GM08714 (cell line): Measurements from ENCODE around the gene TSC22D4.

Experiments used
- H3K4me3 ChIP-seq: fragments of 200-500 bp; sonication (Bioruptor generic); 2 replicates; pipeline ENCODE4 v1.5.1; 2014; ENCODE audit warnings: mild to moderate bottlenecking, low read length, inconsistent platforms
- ZNF274 ChIP-seq: IDR thresholded peaks from 2 replicates; pipeline ENCODE4 v1.6.1; 2012; ENCODE audit warnings: mild to moderate bottlenecking, low read depth, low read length

Gene TSC22D4

GRCh38 chr7:100486111-100486636 is 7.2 kb upstream of the TSC22D4 start:
- no peak for TF ChIP-seq ZNF274
- H3K4me3 ChIP-seq: no peak overlapping the region

GRCh38 chr7:100485471-100485876 is 6.5 kb upstream of the TSC22D4 start:
- H3K4me3 ChIP-seq: no peak overlapping the region
- TF ChIP-seq ZNF274: no peak

GRCh38 chr7:100484673-100485045 is 5.6 kb upstream of the TSC22D4 start:
- no peak overlapping the region for H3K4me3 ChIP-seq
- TF ChIP-seq ZNF274: no peak

- no peak for TF ChIP-seq ZNF274
- peak within 1 kb of the TSS; percentile 67 for H3K4me3 ChIP-seq
Observed at GRCh38 chr7:100483722-100484672, 5.0 kb upstream of the TSC22D4 start, which contains the start of gene NYAP1. NYAP1 (plus strand) TSS chr7:100483927; CDS start chr7:100485312, 1,385 bp downstream.

GRCh38 chr7:100483090-100483721 is 4.2 kb upstream of the TSC22D4 start:
- TF ChIP-seq ZNF274: no peak
- peak overlapping the region; percentile 67 for H3K4me3 ChIP-seq

GRCh38 chr7:100482728-100483089 is 3.7 kb upstream of the TSC22D4 start:
- H3K4me3 ChIP-seq: peak overlapping the region; percentile 67
- no peak for TF ChIP-seq ZNF274

- no peak overlapping the region for H3K4me3 ChIP-seq
- no peak for TF ChIP-seq ZNF274
Observed at GRCh38 chr7:100481466-100481865, 2.5 kb upstream of the TSC22D4 start.

- peak overlapping the region; percentile 76 for H3K4me3 ChIP-seq
- TF ChIP-seq ZNF274: no peak
Observed at GRCh38 chr7:100477871-100478267, 1.1 kb downstream of the TSC22D4 start.

GRCh38 chr7:100476903-100477870 is 1.8 kb downstream of the TSC22D4 start:
- no peak for TF ChIP-seq ZNF274
- H3K4me3 ChIP-seq: peak overlapping the region; percentile 76

GRCh38 chr7:100476101-100476780 is 2.8 kb downstream of the TSC22D4 start:
- TF ChIP-seq ZNF274: no peak
- H3K4me3 ChIP-seq: peak overlapping the region; percentile 76; the same call in 1 of the 2 replicates

GRCh38 chr7:100475549-100475948 is 3.5 kb downstream of the TSC22D4 start:
- H3K4me3 ChIP-seq: peak overlapping the region; percentile 43; the same call in 1 of the 2 replicates
- no peak for TF ChIP-seq ZNF274

- no peak for TF ChIP-seq ZNF274
- H3K4me3 ChIP-seq: no peak overlapping the region; the same call in 1 of the 2 replicates
Observed at GRCh38 chr7:100472854-100473499, 6.0 kb downstream of the TSC22D4 start.

- no peak overlapping the region for H3K4me3 ChIP-seq
- no peak for TF ChIP-seq ZNF274
Observed at GRCh38 chr7:100472121-100472851, 6.7 kb downstream of the TSC22D4 start.
